ENCODE measurements around the gene TBC1D10B.

TBC1D10B gene

GRCh38 chr16:30382111-30382881 lies 12.0 kb upstream of the TBC1D10B start, which contains the start of gene SEPTIN1:
Gene SEPTIN1, minus strand, starts transcription at chr16:30382561. Its CDS starts 19 bp downstream, at chr16:30382542.
- H3K36me3 Mint-ChIP-seq (ENCODE audit: low read depth) = peaks cover 9% of the 10 kb centered on the region
- H3K4me1 Mint-ChIP-seq = peaks cover 52% of the 10 kb centered on the region
- H3K9me3 Mint-ChIP-seq = peaks cover 4% of the 10 kb centered on the region
- DNase-seq = no peak
- no peak within 1 kb of the TSS for H3K4me3 Mint-ChIP-seq
- peak within 1 kb of the TSS; percentile 98 for H3K27ac Mint-ChIP-seq
- H3K27me3 Mint-ChIP-seq (ENCODE audit: low read depth, poor library complexity) = peaks cover 4% of the 10 kb centered on the region
- TF ChIP-seq, protein P1, sequence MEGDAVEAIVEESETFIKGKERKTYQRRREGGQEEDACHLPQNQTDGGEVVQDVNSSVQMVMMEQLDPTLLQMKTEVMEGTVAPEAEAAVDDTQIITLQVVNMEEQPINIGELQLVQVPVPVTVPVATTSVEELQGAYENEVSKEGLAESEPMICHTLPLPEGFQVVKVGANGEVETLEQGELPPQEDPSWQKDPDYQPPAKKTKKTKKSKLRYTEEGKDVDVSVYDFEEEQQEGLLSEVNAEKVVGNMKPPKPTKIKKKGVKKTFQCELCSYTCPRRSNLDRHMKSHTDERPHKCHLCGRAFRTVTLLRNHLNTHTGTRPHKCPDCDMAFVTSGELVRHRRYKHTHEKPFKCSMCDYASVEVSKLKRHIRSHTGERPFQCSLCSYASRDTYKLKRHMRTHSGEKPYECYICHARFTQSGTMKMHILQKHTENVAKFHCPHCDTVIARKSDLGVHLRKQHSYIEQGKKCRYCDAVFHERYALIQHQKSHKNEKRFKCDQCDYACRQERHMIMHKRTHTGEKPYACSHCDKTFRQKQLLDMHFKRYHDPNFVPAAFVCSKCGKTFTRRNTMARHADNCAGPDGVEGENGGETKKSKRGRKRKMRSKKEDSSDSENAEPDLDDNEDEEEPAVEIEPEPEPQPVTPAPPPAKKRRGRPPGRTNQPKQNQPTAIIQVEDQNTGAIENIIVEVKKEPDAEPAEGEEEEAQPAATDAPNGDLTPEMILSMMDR (IDR thresholded peaks at IDR 0.05) = no peak

- peaks cover 60% of the 10 kb centered on the region for H3K4me1 Mint-ChIP-seq
- TF ChIP-seq, protein P1 (IDR thresholded peaks at IDR 0.05) = no peak
- H3K9me3 Mint-ChIP-seq = peaks cover 4% of the 10 kb centered on the region
- peaks cover 4% of the 10 kb centered on the region for H3K27me3 Mint-ChIP-seq (ENCODE audit: low read depth, poor library complexity)
- peaks cover 9% of the 10 kb centered on the region for H3K36me3 Mint-ChIP-seq (ENCODE audit: low read depth)
- H3K27ac Mint-ChIP-seq = peak overlapping the region; percentile 98
- H3K4me3 Mint-ChIP-seq = no peak overlapping the region
- DNase-seq = peak; percentile 53
These were observed 11.2 kb upstream of the TBC1D10B start for GRCh38 chr16:30381291-30382041.

DNA sequence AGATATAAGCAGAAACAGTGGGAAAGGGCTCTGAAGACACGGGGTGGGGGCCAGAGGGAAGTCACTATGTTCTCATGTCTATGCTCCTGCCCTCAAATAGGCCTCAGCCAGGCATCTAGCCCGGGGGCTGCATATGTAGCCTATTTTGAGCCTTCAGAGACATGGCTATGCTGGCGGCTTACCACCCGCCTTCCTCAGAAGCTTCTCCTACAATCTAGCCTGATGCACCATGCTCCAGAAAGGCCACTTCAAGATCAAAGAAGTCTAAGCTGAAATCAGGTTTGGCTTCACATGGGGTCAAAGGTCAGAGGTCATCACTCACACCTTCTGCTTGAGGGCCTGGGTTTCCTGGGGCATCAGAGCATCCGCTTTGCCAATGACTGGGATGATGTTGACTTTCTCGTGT lies 10.5 kb upstream of the TBC1D10B start:
- Mint-ChIP-seq H3K4me3 (peak overlapping the region; percentile 52), H3K27ac (peak overlapping the region; percentile 98), H3K27me3 (ENCODE audit: low read depth, poor library complexity) (peaks cover 4% of the 10 kb centered on the region), H3K36me3 (ENCODE audit: low read depth) (peaks cover 9% of the 10 kb centered on the region), H3K9me3 (peaks cover 4% of the 10 kb centered on the region), H3K4me1 (peaks cover 64% of the 10 kb centered on the region)
- no peak for DNase-seq
- TF ChIP-seq, protein P1 (IDR thresholded peaks at IDR 0.05) = no peak

GRCh38 chr16:30380072-30380802 lies 9.9 kb upstream of the TBC1D10B start:
- Mint-ChIP-seq H3K27me3 (ENCODE audit: low read depth, poor library complexity) (peaks cover 4% of the 10 kb centered on the region), H3K9me3 (no peaks in the 10 kb centered on the region), H3K36me3 (ENCODE audit: low read depth) (peaks cover 5% of the 10 kb centered on the region), H3K4me1 (peaks cover 70% of the 10 kb centered on the region), H3K27ac (peak overlapping the region; percentile 98), H3K4me3 (peak overlapping the region; percentile 86)
- no peak for DNase-seq
- TF ChIP-seq, protein P1 (IDR thresholded peaks at IDR 0.05) = no peak

GRCh38 chr16:30379158-30379783 lies 9.0 kb upstream of the TBC1D10B start:
- peaks cover 78% of the 10 kb centered on the region for H3K4me1 Mint-ChIP-seq
- DNase-seq = no peak
- H3K9me3 Mint-ChIP-seq = no peaks in the 10 kb centered on the region
- peak overlapping the region; percentile 98 for H3K27ac Mint-ChIP-seq
- peak overlapping the region; percentile 86 for H3K4me3 Mint-ChIP-seq
- H3K27me3 Mint-ChIP-seq (ENCODE audit: low read depth, poor library complexity) = peaks cover 4% of the 10 kb centered on the region
- H3K36me3 Mint-ChIP-seq (ENCODE audit: low read depth) = peaks cover 5% of the 10 kb centered on the region
- TF ChIP-seq, protein P1 (IDR thresholded peaks at IDR 0.05) = no peak

Measured in nephron progenitor cell (in vitro differentiated cells).